Measurements from ENCODE around the gene ATG101. TPM values are rescaled to one million over a fixed set of nuclear protein-coding genes. Genes with fewer than 3 reads are reported as not detected.

Gene ATG101
- total RNA-seq, 4 donors from 2014 or later, result 23.3 to 49.4 (median 37.3) TPM

DNA sequence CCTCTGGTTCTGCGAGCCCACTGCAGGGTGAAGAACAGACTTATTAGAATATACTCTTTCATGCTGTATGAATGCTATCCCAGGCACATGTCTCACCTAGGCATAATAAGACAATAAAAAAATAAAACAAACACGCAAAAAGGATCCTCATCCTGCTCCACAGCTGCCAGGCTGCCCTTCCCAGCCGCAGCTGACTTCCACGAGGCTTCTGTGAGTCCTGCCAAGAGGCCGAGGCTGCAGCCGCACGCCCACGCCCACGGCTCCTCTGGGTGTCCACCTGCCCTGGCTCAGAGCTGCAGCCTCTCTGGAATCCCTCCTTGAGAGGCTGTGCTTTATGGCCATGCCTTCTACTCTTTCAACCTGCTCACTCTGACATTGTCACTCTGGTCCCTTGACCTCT lies 16.6 kb downstream of the ATG101 start:
- in situ Hi-C loops (cut with MboI; ENCODE audit: low sequenced_read_pairs in 4 of 4), result loop anchor here in 1 of 4 donors (10.0 kb wide), 1 partner anchor 62 kb away; no protein-coding TSS in a partner anchor
- no peaks in the 10 kb centered on the region for H3K9me3 ChIP-seq
- ATAC-seq, result peak; percentile 3
- peaks cover 0 to 4% (median 0%) of the 10 kb centered on the region in 3 donors for H3K27me3 ChIP-seq
- peak overlapping the region; percentile 74 to 84 (median 81) for H3K27ac ChIP-seq
- TF ChIP-seq CTCF (IDR thresholded peaks at IDR 0.05 in 4 of 5, conservative IDR thresholded peaks at IDR 0.05 in 1 of 5) (no peak), POLR2A (IDR thresholded peaks at IDR 0.05) (no peak)
- no peak overlapping the region for H3K4me3 ChIP-seq
- intact Hi-C loops (cut with DNase I; ENCODE audit: low total_unique reads), result loop anchor here (5.0 kb wide), 1 partner anchor 36 kb away; no protein-coding TSS in a partner anchor
- no peaks in the 10 kb centered on the region for H3K36me3 ChIP-seq
- peaks cover 50 to 59% of the 10 kb centered on the region in 2 donors for H3K4me1 ChIP-seq
- DNase-seq, result no peak

DNA sequence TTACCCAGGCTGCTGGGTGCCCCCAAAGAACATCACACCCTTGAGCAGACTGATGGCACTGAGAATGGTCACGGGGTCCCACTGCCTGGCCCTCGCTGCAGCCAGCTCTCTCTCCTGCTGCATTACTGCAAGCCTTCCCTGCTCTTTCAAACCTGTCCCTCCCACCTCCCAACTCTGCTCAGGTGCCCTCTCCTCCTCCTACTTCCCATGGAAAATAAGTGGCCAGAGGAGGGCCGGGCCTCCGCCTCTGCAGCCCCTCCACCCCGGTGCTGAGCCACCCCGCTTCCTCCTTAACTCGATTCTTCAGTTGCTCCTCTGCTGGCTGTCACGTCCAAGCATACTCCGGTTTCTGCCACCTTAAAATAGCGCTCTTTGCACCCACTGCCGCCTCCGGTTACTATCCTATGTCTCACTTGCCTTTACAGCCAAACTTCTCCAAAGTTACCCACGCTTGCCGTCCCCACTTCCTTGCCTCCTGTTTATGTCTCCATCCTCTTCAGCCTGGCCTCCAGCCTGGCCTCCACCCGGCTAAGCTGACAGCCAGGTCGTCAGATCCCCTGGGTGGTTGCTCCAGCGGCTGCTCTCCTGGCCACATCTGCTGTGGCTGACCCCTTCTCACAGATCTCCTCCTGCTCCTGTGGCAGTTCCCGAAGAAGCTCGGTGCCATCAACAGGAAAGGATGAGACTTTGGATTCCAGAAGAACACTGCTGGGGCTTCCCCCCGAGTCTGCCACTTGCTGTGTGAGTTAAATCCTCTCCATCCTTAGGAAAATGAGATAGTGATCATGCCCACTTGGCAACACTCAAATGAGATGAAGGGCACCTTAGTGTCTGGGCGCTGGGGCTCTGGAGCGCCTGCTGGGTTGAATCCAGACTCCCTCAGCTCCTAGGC lies 17.4 kb downstream of the ATG101 start:
- TF ChIP-seq CTCF (IDR thresholded peaks at IDR 0.05 in 4 of 5, conservative IDR thresholded peaks at IDR 0.05 in 1 of 5) (no peak), POLR2A (IDR thresholded peaks at IDR 0.05) (no peak)
- ATAC-seq, result peak; percentile 74 to 78
- Histone ChIP-seq H3K27me3 (peaks cover 0 to 4% (median 0%) of the 10 kb centered on the region in 3 donors), H3K9me3 (no peaks in the 10 kb centered on the region), H3K27ac (peak overlapping the region; percentile 74 to 84 (median 81)), H3K4me3 (peak overlapping the region in 2 of 4 donors; percentile 17 to 39), H3K36me3 (no peaks in the 10 kb centered on the region), H3K4me1 (peaks cover 42 to 51% of the 10 kb centered on the region in 2 donors)
- intact Hi-C loops (cut with DNase I; ENCODE audit: low total_unique reads) (loop anchor here (1.0 to 5.0 kb wide), 2 partner anchors 35 to 62 kb away; no protein-coding TSS in a partner anchor), in situ Hi-C loops (cut with MboI; ENCODE audit: low sequenced_read_pairs in 4 of 4) (loop anchor here in 1 of 4 donors (10.0 kb wide), 1 partner anchor 62 kb away; no protein-coding TSS in a partner anchor)
- DNase-seq, result peak; percentile 50 to 76

GRCh38 chr12:52087961-52088820 lies 18.4 kb downstream of the ATG101 start:
- intact Hi-C loops (cut with DNase I; ENCODE audit: low total_unique reads), result loop anchor here (1.0 to 5.0 kb wide), 2 partner anchors 34 to 63 kb away; no protein-coding TSS in a partner anchor
- peak in 1 of 2 donors; percentile 73 for DNase-seq

More at GRCh38 chr12:52087961-52088820, 18.4 kb downstream of the ATG101 start:
- Histone ChIP-seq H3K9me3 (no peaks in the 10 kb centered on the region), H3K27ac (peak overlapping the region; percentile 74 to 84 (median 81)), H3K36me3 (no peaks in the 10 kb centered on the region), H3K27me3 (peaks cover 0 to 4% (median 0%) of the 10 kb centered on the region in 3 donors), H3K4me1 (peaks cover 33 to 42% of the 10 kb centered on the region in 2 donors), H3K4me3 (no peak overlapping the region)
- TF ChIP-seq CTCF (IDR thresholded peaks at IDR 0.05 in 4 of 5, conservative IDR thresholded peaks at IDR 0.05 in 1 of 5), result no peak
- no peak for TF ChIP-seq POLR2A (IDR thresholded peaks at IDR 0.05)
- peak; percentile 26 to 50 for ATAC-seq
- in situ Hi-C loops (cut with MboI; ENCODE audit: low sequenced_read_pairs in 4 of 4), result loop anchor here in 1 of 4 donors (10.0 kb wide), 1 partner anchor 63 kb away; no protein-coding TSS in a partner anchor
